Lung (tissue), 12 donors: ENCODE results near the gene PDLIM1. TPM values are rescaled to one million over a fixed set of nuclear protein-coding genes. Genes with fewer than 3 reads are reported as not detected.
"Not testable (repeated sequence)": the region's sequence is repeated elsewhere in the genome, so short reads cannot be mapped to it uniquely, and the experiment has no call there.

Experiments
- ATAC-seq: fragments of 200-7000 bp; cut with Tn5 transposase; one replicate; pipeline ENCODE4 v1.9.1; 2020; ENCODE audit warnings: moderate number of reproducible peaks; ENCODE audit not compliant: insufficient read depth, low FRiP score
- DNase-seq, 3 donors: peaks; one replicate each; pipeline ENCODE4 v3.0.0-alpha.2; 2013 to 2017
- H3K27ac ChIP-seq, 2 donors: one replicate each; pipeline ENCODE4 v1.5.1; 2013; ENCODE audit warnings: mild to moderate bottlenecking in 2 of 2, moderate library complexity in 2 of 2, control low read depth in 1 of 2, inconsistent platforms in 1 of 2, low read depth in 1 of 2, low read length in 1 of 2
- H3K27me3 ChIP-seq, 3 donors: one replicate each; pipeline ENCODE4 v1.5.1; 2013; ENCODE audit warnings: low read length in 2 of 3; ENCODE audit not compliant: control insufficient read depth in 3 of 3, insufficient read depth in 3 of 3
- H3K36me3 ChIP-seq, 4 donors: one replicate each; pipeline ENCODE4 v1.5.1; 2013; ENCODE audit warnings: low read length in 4 of 4, mild to moderate bottlenecking in 1 of 4, moderate library complexity in 1 of 4; ENCODE audit not compliant: control insufficient read depth in 4 of 4, insufficient read depth in 4 of 4
- H3K4me1 ChIP-seq, 5 donors: one replicate each; pipeline ENCODE4 v1.5.1; 2013; ENCODE audit warnings: low read length in 5 of 5, mild to moderate bottlenecking in 2 of 5, moderate library complexity in 1 of 5; ENCODE audit not compliant: control insufficient read depth in 5 of 5, insufficient read depth in 5 of 5
- H3K4me3 ChIP-seq: one replicate; pipeline ENCODE4 v1.5.1; 2013; ENCODE audit warnings: mild to moderate bottlenecking, control low read depth, moderate library complexity
- H3K9ac ChIP-seq, 2 donors: one replicate each; pipeline ENCODE4 v1.5.1; 2013; ENCODE audit warnings: low read length in 2 of 2, control low read depth in 1 of 2; ENCODE audit not compliant: insufficient read depth in 1 of 2
- H3K9me3 ChIP-seq, 4 donors: one replicate each; pipeline ENCODE4 v1.5.1; 2013; ENCODE audit warnings: low read length in 3 of 4, mild to moderate bottlenecking in 1 of 4, moderate library complexity in 1 of 4; ENCODE audit not compliant: control insufficient read depth in 4 of 4, insufficient read depth in 3 of 4
- CTCF ChIP-seq: IDR thresholded peaks from 2 replicates; pipeline ENCODE4 v1.5.1; 2012; ENCODE audit warnings: mild to moderate bottlenecking; ENCODE audit errors: control extremely low read depth, extremely low read depth
- WGBS, 2 donors: extraction: QIAGEN DNeasy Blood & Tissue Kit; methylation state at CpG; one replicate each; pipeline ENCODE4 v1.1.7; 2013; 5-methylcytosine and 5-hydroxymethylcytosine counted together
- polyA plus RNA-seq, 2 donors: library from polyadenylated mRNA; stranded (reverse); fragments of 200-250 nt; gene quantifications; one replicate each; pipeline ENCODE4 v1.2.1, GENCODE V29; 2013
- total RNA-seq, 2 donors: library from RNA; depleted of rRNA in 1 of 2; stranded (reverse); fragments of >200 nt in 1 of 2; gene quantifications; one replicate each; pipeline ENCODE4 v1.2.1, GENCODE V29; 2014 to 2021
- donor health status: control.
- donor health status: control.
- donor health status: Bipolar disorder and iron deficiency.
- donor health status: healthy.
- donor health status: DM: yes; HTN: yes; CAD: no.

PDLIM1 gene
- total and polyA plus RNA-seq, 4 donors: 61.4 to 243 (median 178) TPM

GRCh38 chr10:95229724-95230627, 60.8 kb downstream of the PDLIM1 start:
- Histone ChIP-seq H3K27me3 (no peaks in the 10 kb centered on the region), H3K36me3 (peaks cover 0 to 10% (median 4%) of the 10 kb centered on the region in 4 donors), H3K9me3 (peaks cover 0 to 8% (median 0%) of the 10 kb centered on the region in 4 donors), H3K9ac (peak overlapping the region in 1 of 2 donors; percentile 84), H3K27ac (no peak overlapping the region), H3K4me3 (no peak overlapping the region), H3K4me1 (peaks cover 0 to 9% (median 0%) of the 10 kb centered on the region in 5 donors)
- WGBS, 2 donors: 58 to 70% methylated on average over 10 of the region's 10 CpGs
- peak in 2 of 3 donors; percentile 3 to 14 for DNase-seq
- no peak for TF ChIP-seq CTCF
- peak; percentile 62 for ATAC-seq

- 88 to 93% methylated on average over 13 to 14 of the region's 14 CpGs for WGBS, 2 donors
- not testable (repeated sequence) for H3K4me1 ChIP-seq, H3K9ac ChIP-seq, H3K27me3 ChIP-seq, DNase-seq, H3K9me3 ChIP-seq, H3K4me3 ChIP-seq, H3K36me3 ChIP-seq, H3K27ac ChIP-seq, ATAC-seq
Observed at GRCh38 chr10:95228934-95229723, 61.7 kb downstream of the PDLIM1 start.

- Histone ChIP-seq H3K4me1 (peaks cover 0 to 3% (median 0%) of the 10 kb centered on the region in 5 donors), H3K27ac (no peak overlapping the region), H3K27me3 (no peaks in the 10 kb centered on the region), H3K4me3 (no peak overlapping the region), H3K9me3 (no peaks in the 10 kb centered on the region), H3K36me3 (no peaks in the 10 kb centered on the region), H3K9ac (no peak overlapping the region)
- WGBS, 2 donors: 45 to 90% methylated on average over 2 of the region's 2 CpGs
- no peak for ATAC-seq
- DNase-seq: no peak
- no peak for TF ChIP-seq CTCF
Observed at GRCh38 chr10:95225136-95225535, 65.7 kb downstream of the PDLIM1 start.

GRCh38 chr10:95221124-95221523, 69.7 kb downstream of the PDLIM1 start:
- no peaks in the 10 kb centered on the region for H3K4me1 ChIP-seq
- WGBS, 2 donors: 69 to 78% methylated on average over 5 of the region's 5 CpGs
- no peak for DNase-seq
- no peaks in the 10 kb centered on the region for H3K27me3 ChIP-seq
- no peak overlapping the region for H3K27ac ChIP-seq
- no peak for ATAC-seq
- no peak overlapping the region for H3K4me3 ChIP-seq
- no peak overlapping the region for H3K9ac ChIP-seq
- no peaks in the 10 kb centered on the region for H3K36me3 ChIP-seq
- no peaks in the 10 kb centered on the region for H3K9me3 ChIP-seq
- TF ChIP-seq CTCF: no peak
